ENCODE data around the gene ARHGEF28.

Gene ARHGEF28

DNA sequence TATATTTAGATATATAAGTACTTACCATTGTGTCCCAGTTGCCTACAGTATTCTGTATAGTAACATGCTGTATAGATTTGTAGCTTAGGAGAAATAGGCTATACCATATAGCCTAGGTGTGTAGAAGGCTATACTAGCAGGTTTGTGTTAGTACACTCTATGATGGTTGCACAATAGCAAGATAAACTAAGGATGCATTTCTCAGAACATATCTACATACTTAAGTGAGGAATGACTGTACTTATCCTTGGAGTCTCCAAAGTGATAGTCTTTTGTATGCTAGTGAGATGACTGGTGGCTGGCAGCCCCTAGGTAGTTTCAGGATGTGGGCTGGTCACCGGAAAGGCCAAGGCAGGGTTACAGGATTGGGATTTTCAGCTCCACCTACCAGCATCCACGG is 208.7 kb downstream of the ARHGEF28 start:
- ATAC-seq (replicated peaks; ENCODE audit: extremely low read depth, poor library complexity, severe bottlenecking) (no peak), DNase-seq (ENCODE audit: low spot score in 2 of 2) (no peak)
- Mint-ChIP-seq H3K36me3 (ENCODE audit: insufficient read depth) (no peaks in the 10 kb centered on the region), H3K27ac (ENCODE audit: low read depth) (no peak overlapping the region), H3K4me3 (no peak overlapping the region), H3K9me3 (no peaks in the 10 kb centered on the region), H3K27me3 (peaks cover 24% of the 10 kb centered on the region), H3K4me1 (no peaks in the 10 kb centered on the region)

DNA sequence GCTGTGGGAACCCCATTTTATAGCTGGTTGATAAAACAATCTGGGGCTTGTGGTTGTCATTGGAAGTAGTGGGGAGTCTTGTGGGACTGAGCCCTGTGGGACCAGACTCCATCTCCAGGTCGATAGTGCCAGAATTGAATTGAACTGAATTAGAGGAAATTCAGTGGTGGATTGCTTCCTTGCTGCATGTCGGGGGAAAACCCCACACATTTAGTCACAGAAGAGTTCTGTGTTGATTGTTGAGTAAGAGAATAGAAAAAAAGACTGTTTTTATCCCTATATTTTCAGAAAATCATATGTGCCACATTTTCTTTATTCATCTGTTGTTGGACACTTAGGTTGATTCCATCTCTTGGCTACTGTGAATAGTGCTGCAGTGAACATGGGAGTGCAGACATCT is 209.7 kb downstream of the ARHGEF28 start:
- peaks cover 24% of the 10 kb centered on the region for H3K27me3 Mint-ChIP-seq
- no peak overlapping the region for H3K27ac Mint-ChIP-seq (ENCODE audit: low read depth)
- no peak overlapping the region for H3K4me3 Mint-ChIP-seq
- ATAC-seq (replicated peaks; ENCODE audit: extremely low read depth, poor library complexity, severe bottlenecking) = no peak
- H3K9me3 Mint-ChIP-seq = no peaks in the 10 kb centered on the region
- no peaks in the 10 kb centered on the region for H3K4me1 Mint-ChIP-seq
- no peaks in the 10 kb centered on the region for H3K36me3 Mint-ChIP-seq (ENCODE audit: insufficient read depth)
- no peak for DNase-seq (ENCODE audit: low spot score in 2 of 2)

DNA sequence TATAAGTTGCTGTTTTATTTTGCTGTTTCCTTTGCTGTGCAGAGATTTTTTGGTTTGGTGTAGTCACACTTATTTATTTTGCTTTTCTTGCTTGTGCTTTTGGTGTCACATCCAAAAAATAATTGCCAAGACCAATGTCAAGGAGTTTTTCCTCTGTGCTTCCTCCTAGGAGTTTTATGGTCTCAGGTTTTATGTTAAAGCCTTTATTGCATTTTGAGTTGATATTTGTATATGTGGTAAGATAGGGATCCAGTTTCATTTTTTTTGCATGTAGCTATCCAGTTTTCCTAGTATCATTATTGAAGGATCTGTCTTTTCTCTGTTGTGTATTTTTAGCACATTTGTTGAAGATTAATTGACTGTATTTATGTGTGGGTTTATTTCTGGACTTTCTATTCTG is 210.6 kb downstream of the ARHGEF28 start:
- Mint-ChIP-seq H3K36me3 (ENCODE audit: insufficient read depth) (no peaks in the 10 kb centered on the region), H3K4me3 (no peak overlapping the region), H3K9me3 (no peaks in the 10 kb centered on the region), H3K27ac (ENCODE audit: low read depth) (no peak overlapping the region), H3K4me1 (no peaks in the 10 kb centered on the region), H3K27me3 (peaks cover 24% of the 10 kb centered on the region)
- DNase-seq (ENCODE audit: low spot score in 2 of 2) = no peak
- ATAC-seq (replicated peaks; ENCODE audit: extremely low read depth, poor library complexity, severe bottlenecking) = no peak

DNA sequence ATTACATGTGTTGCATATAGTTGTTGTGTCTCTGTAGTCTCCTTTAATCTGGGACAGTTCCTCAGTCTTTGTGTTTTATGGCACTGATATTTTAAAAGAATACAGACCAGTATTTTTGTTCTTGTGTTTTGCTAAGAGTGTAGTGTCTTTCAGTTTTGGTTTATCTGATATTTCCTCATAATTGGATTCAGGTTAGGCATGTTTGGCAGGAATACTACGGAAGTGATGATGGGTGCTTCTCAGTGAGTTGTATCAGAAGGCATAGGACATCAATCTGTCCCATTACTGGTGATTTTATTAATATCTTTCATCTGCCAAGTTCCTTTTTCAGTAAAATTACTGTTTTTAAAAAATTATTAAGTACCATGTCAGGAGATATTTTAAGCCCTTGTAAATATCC is 212.9 kb downstream of the ARHGEF28 start:
- no peak for ATAC-seq (replicated peaks; ENCODE audit: extremely low read depth, poor library complexity, severe bottlenecking)
- H3K27ac Mint-ChIP-seq (ENCODE audit: low read depth) = no peak overlapping the region
- H3K9me3 Mint-ChIP-seq = no peaks in the 10 kb centered on the region
- no peak overlapping the region for H3K4me3 Mint-ChIP-seq
- H3K36me3 Mint-ChIP-seq (ENCODE audit: insufficient read depth) = no peaks in the 10 kb centered on the region
- H3K27me3 Mint-ChIP-seq = peaks cover 24% of the 10 kb centered on the region
- no peak for DNase-seq (ENCODE audit: low spot score in 2 of 2)
- H3K4me1 Mint-ChIP-seq = no peaks in the 10 kb centered on the region

- no peak for ATAC-seq (replicated peaks; ENCODE audit: extremely low read depth, poor library complexity, severe bottlenecking)
- H3K27me3 Mint-ChIP-seq = peaks cover 10% of the 10 kb centered on the region
- no peaks in the 10 kb centered on the region for H3K4me1 Mint-ChIP-seq
- no peaks in the 10 kb centered on the region for H3K9me3 Mint-ChIP-seq
- H3K27ac Mint-ChIP-seq (ENCODE audit: low read depth) = no peak overlapping the region
- no peak for DNase-seq (ENCODE audit: low spot score in 2 of 2)
- H3K36me3 Mint-ChIP-seq (ENCODE audit: insufficient read depth) = no peaks in the 10 kb centered on the region
- no peak overlapping the region for H3K4me3 Mint-ChIP-seq
Observed at GRCh38 chr5:73841641-73842040, 215.6 kb downstream of the ARHGEF28 start.

GRCh38 chr5:73844165-73844564 is 218.2 kb downstream of the ARHGEF28 start:
- Mint-ChIP-seq H3K4me1 (no peaks in the 10 kb centered on the region), H3K27ac (ENCODE audit: low read depth) (no peak overlapping the region), H3K4me3 (no peak overlapping the region), H3K27me3 (no peaks in the 10 kb centered on the region), H3K9me3 (no peaks in the 10 kb centered on the region), H3K36me3 (ENCODE audit: insufficient read depth) (no peaks in the 10 kb centered on the region)
- DNase-seq (ENCODE audit: low spot score in 2 of 2) = no peak
- no peak for ATAC-seq (replicated peaks; ENCODE audit: extremely low read depth, poor library complexity, severe bottlenecking)

DNA sequence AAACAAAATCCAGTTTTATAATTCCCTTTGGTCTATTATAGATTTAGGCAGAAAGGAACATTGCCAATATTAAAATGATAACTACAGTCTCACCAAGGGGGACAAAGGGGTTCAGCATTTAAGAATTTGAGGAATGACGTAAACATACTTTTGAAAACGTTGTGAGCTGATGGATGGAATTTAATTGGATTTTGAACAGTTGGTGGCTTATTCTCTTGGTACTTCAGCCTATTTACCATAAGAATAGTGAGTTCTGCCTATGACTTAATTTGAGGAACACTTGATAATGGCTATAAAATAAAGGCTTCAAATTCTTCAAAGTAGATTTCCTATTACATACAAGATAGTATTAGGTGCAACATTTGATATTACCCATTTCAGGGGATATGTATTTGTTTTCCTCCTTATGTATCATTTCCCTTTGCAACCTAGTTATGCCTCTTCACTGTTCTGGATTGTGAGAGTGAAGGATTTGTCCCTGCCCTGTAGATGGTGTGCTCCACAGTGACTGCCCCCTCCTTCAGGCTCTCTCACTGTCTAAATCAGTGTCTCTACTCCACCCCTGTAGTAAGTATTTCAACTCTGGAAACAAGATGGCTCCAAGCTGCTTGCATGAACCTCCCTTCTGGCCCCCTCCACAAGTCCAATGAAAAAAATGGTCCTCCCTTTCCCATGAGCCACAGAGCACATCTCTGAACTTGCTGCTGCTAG is 225.6 kb downstream of the ARHGEF28 start:
- Mint-ChIP-seq H3K4me3 (no peak overlapping the region), H3K4me1 (no peaks in the 10 kb centered on the region), H3K9me3 (no peaks in the 10 kb centered on the region), H3K27me3 (no peaks in the 10 kb centered on the region), H3K27ac (ENCODE audit: low read depth) (no peak overlapping the region), H3K36me3 (ENCODE audit: insufficient read depth) (no peaks in the 10 kb centered on the region)
- ATAC-seq (replicated peaks; ENCODE audit: extremely low read depth, poor library complexity, severe bottlenecking) (no peak), DNase-seq (ENCODE audit: low spot score in 2 of 2) (no peak)

GRCh38 chr5:73853091-73853490 is 227.1 kb downstream of the ARHGEF28 start:
- Mint-ChIP-seq H3K9me3 (no peaks in the 10 kb centered on the region), H3K27ac (ENCODE audit: low read depth) (no peak overlapping the region), H3K36me3 (ENCODE audit: insufficient read depth) (no peaks in the 10 kb centered on the region), H3K27me3 (no peaks in the 10 kb centered on the region), H3K4me3 (no peak overlapping the region), H3K4me1 (no peaks in the 10 kb centered on the region)
- no peak for DNase-seq (ENCODE audit: low spot score in 2 of 2)
- ATAC-seq (replicated peaks; ENCODE audit: extremely low read depth, poor library complexity, severe bottlenecking) = no peak

DNA sequence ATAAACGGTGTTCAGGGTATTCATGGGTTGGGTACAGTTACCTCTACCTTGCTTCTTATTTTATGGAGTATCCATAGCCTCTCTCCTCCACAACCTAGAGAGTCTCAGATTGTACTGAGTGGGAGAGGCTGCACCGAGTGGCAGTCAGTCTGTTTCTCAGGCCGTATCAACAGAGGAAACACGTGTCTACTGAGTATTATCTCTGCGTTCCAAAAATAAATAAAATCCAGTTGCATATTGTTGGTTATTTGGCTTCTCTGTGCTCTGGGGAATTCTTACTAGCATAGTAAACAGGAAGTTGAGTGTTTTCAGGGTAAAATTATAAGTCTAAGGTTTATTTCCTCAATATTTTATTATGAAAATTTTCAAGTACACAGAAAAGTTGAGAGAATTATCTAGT is 231.0 kb downstream of the ARHGEF28 start:
- no peak for ATAC-seq (replicated peaks; ENCODE audit: extremely low read depth, poor library complexity, severe bottlenecking)
- Mint-ChIP-seq H3K9me3 (no peaks in the 10 kb centered on the region), H3K27me3 (no peaks in the 10 kb centered on the region), H3K36me3 (ENCODE audit: insufficient read depth) (peaks cover 2% of the 10 kb centered on the region), H3K4me3 (no peak overlapping the region), H3K4me1 (no peaks in the 10 kb centered on the region), H3K27ac (ENCODE audit: low read depth) (no peak overlapping the region)
- DNase-seq (ENCODE audit: low spot score in 2 of 2) = no peak

DNA sequence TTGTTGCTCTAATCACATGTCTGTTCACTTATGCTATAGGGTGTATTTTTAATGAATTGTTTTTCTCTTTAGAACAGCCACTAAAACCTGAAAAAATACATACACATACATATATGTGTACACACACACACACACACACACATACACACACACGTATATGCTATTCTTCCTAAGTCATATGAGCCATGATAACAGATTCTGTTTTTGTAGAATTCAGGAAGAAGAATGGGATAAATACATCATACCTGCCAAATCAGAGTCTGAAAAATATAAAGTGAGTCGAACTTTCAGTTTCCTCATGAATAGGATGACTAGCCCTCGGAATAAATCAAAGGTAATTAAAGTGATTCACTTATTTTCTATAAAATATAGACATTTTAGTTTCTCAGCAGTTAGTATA is 231.4 kb downstream of the ARHGEF28 start:
- Mint-ChIP-seq H3K36me3 (ENCODE audit: insufficient read depth) (peaks cover 2% of the 10 kb centered on the region), H3K9me3 (no peaks in the 10 kb centered on the region), H3K4me3 (no peak overlapping the region), H3K27ac (ENCODE audit: low read depth) (no peak overlapping the region), H3K27me3 (no peaks in the 10 kb centered on the region), H3K4me1 (no peaks in the 10 kb centered on the region)
- DNase-seq (ENCODE audit: low spot score in 2 of 2) = no peak
- no peak for ATAC-seq (replicated peaks; ENCODE audit: extremely low read depth, poor library complexity, severe bottlenecking)

DNA sequence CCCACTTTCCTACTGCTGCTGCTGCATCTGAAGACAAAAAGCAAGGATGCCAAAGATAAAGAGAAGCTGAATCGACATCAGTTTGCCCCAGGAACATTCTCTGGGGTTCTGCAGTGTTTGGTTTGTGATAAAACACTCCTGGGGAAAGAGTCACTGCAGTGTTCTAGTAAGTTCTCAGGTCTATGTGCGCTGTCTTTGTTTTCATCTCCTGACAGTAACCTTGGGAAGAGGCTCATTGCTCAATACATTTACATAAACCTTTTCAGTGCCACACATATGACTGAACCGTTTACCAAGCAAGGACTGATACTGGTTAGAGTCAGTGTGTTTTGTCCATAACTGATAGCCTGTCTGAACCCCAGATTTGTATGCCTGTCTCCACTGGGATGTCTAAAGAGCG is 232.1 kb downstream of the ARHGEF28 start:
- Mint-ChIP-seq H3K4me1 (no peaks in the 10 kb centered on the region), H3K9me3 (no peaks in the 10 kb centered on the region), H3K27me3 (no peaks in the 10 kb centered on the region), H3K27ac (ENCODE audit: low read depth) (no peak overlapping the region), H3K4me3 (no peak overlapping the region), H3K36me3 (ENCODE audit: insufficient read depth) (peaks cover 2% of the 10 kb centered on the region)
- ATAC-seq (replicated peaks; ENCODE audit: extremely low read depth, poor library complexity, severe bottlenecking) (no peak), DNase-seq (ENCODE audit: low spot score in 2 of 2) (no peak)

DNA sequence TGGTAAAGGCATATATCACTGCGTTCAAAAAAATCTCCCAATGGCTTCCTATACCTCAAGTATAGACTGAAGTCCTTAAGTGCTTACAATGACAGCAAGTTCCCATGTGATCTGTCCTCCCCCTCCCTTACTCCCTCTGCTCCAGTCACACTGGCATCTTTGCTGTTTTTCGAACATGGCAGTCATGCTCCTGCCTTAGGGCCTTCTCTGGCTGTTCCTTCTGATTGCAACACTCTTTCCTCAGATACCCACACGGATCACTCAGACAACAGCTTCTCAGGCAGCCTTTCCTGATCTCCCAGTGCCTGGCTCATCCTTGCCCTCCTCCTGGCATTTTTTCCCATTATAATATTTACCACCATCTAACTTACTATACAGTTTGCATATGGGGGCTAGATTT is 232.8 kb downstream of the ARHGEF28 start:
- Mint-ChIP-seq H3K4me3 (no peak overlapping the region), H3K27ac (ENCODE audit: low read depth) (no peak overlapping the region), H3K4me1 (no peaks in the 10 kb centered on the region), H3K36me3 (ENCODE audit: insufficient read depth) (peaks cover 2% of the 10 kb centered on the region), H3K9me3 (no peaks in the 10 kb centered on the region), H3K27me3 (no peaks in the 10 kb centered on the region)
- DNase-seq (ENCODE audit: low spot score in 2 of 2) (no peak), ATAC-seq (replicated peaks; ENCODE audit: extremely low read depth, poor library complexity, severe bottlenecking) (no peak)

GRCh38 chr5:73859696-73860095 is 233.7 kb downstream of the ARHGEF28 start:
- DNase-seq (ENCODE audit: low spot score in 2 of 2) = no peak
- H3K27me3 Mint-ChIP-seq = no peaks in the 10 kb centered on the region
- H3K4me1 Mint-ChIP-seq = no peaks in the 10 kb centered on the region
- H3K36me3 Mint-ChIP-seq (ENCODE audit: insufficient read depth) = peaks cover 2% of the 10 kb centered on the region
- no peak overlapping the region for H3K4me3 Mint-ChIP-seq
- ATAC-seq (replicated peaks; ENCODE audit: extremely low read depth, poor library complexity, severe bottlenecking) = no peak
- no peak overlapping the region for H3K27ac Mint-ChIP-seq (ENCODE audit: low read depth)
- H3K9me3 Mint-ChIP-seq = no peaks in the 10 kb centered on the region

Measured in central memory CD8-positive, alpha-beta T cell (primary cell).